Uterus (tissue), 2 donors: ENCODE results near the gene DDX41.

Source experiments
- CTCF ChIP-seq, 4 experiments: fragments of 200-600 bp in 2 of 4; fragments of 450-650 bp in 2 of 4; sonication (generic) in 2 of 4; IDR thresholded peaks; one replicate each; pipeline ENCODE4 v1.5.1; 2016 to 2019; ENCODE audit warnings: antibody characterized with exemption in 4 of 4, mild to moderate bottlenecking in 2 of 4, moderate library complexity in 1 of 4
- POLR2A ChIP-seq, 2 donors: fragments of 450-650 bp; IDR thresholded peaks; one replicate each; pipeline ENCODE4 v1.6.1; 2016; ENCODE audit warnings: antibody characterized with exemption in 2 of 2, mild to moderate bottlenecking in 1 of 2, moderate library complexity in 1 of 2

GRCh38 chr5:177542816-177543465 is 26.2 kb upstream of the DDX41 start:
- no peak for TF ChIP-seq CTCF (IDR thresholded peaks at IDR 0.05)
- TF ChIP-seq POLR2A (IDR thresholded peaks at IDR 0.05): no peak
